K562 (cell line): ENCODE measurements around the gene SPRR2D. TPM values are rescaled to one million over a fixed set of nuclear protein-coding genes. Genes with fewer than 3 reads are reported as not detected.

Experiments used
- JUN ChIP-seq, 2 experiments: sonication (generic) in 1 of 2; formaldehyde crosslinking in 1 of 2; IDR thresholded peaks; 2 replicates each; pipeline versions ENCODE4 v1.6.1 to v1.8.0; 2012 to 2022; ENCODE audit warnings: borderline replicate concordance in 2 of 2, mild to moderate bottlenecking in 2 of 2, improper control_type of control experiment in 1 of 2, low read depth in 1 of 2, low read length in 1 of 2, missing genetic modification reagents in 1 of 2
- LEF1 ChIP-seq: fragments of 450-650 bp; IDR thresholded peaks from 2 replicates; pipeline ENCODE4 v1.6.1; 2016; ENCODE audit warnings: mild to moderate bottlenecking
- MECOM ChIP-seq: fragments of 250-450 bp; sonication (Bioruptor Pico); IDR thresholded peaks from 2 replicates; pipeline ENCODE4 v1.8.0; 2022; ENCODE audit warnings: inconsistent platforms
- NEUROD1 ChIP-seq: fragments of 150-350 bp; IDR thresholded peaks from 2 replicates; pipeline ENCODE4 v1.6.1; 2014; ENCODE audit warnings: borderline replicate concordance, low read length, low read depth; ENCODE audit not compliant: partially characterized antibody
- NR2C2 ChIP-seq, 2 experiments: fragments of 200-800 bp in 1 of 2; sonication (Bioruptor generic) in 1 of 2; sonication (generic) in 1 of 2; formaldehyde crosslinking in 1 of 2; IDR thresholded peaks; 2 replicates each; pipeline versions ENCODE4 v1.6.1 to v1.8.0; 2016 to 2022; ENCODE audit warnings: mild to moderate bottlenecking in 1 of 2, missing compliant biosample characterization in 1 of 2, missing genetic modification characterization in 1 of 2, missing genetic modification reagents in 1 of 2
- POLR2B ChIP-seq: fragments of 450-650 bp; IDR thresholded peaks from 2 replicates; pipeline ENCODE4 v1.6.1; 2018; ENCODE audit warnings: low read depth; ENCODE audit not compliant: partially characterized antibody
- SMARCA4 ChIP-seq: fragments of 450-650 bp; IDR thresholded peaks from 2 replicates; pipeline ENCODE4 v1.6.1; 2016
- SNRNP70 ChIP-seq: fragments of 200-400 bp; formaldehyde crosslinking; optimal IDR thresholded peaks from 2 replicates; pipeline ENCODE3; 2017; ENCODE audit warnings: low read depth, low read length
- ZNF830 ChIP-seq: fragments of 250-450 bp; sonication (Bioruptor Pico); IDR thresholded peaks from 2 replicates; pipeline ENCODE4 v1.5.0; 2021; ENCODE audit warnings: mild to moderate bottlenecking
- polyA plus RNA-seq, 8 experiments: library from polyadenylated mRNA; depleted of rRNA in 4 of 8; stranded (reverse) in 5 of 8; unstranded in 3 of 8; fragments of >200 nt; fragmentation: Nextera tagmentation in 2 of 8; fragmentation: Illumina TruSeq in 1 of 8; extraction: Ambion mirVana in 2 of 8; extraction: Trizol in 1 of 8; gene quantifications; 2 replicates each; pipeline versions ENCODE4 v1.2.1 to v1.2.3, GENCODE V29; 2011 to 2014; ENCODE audit warnings: inconsistent platforms in 1 of 8, missing spikeins in 1 of 8
- total RNA-seq, 7 experiments: library from RNA; depleted of rRNA in 6 of 7; stranded (reverse); fragments of >200 nt in 6 of 7; fragmentation: Illumina TruSeq in 2 of 7; extraction: Trizol in 2 of 7; gene quantifications; 2 replicates each; pipeline versions ENCODE4 v1.2.1 to v1.2.3, GENCODE V29; 2011 to 2021; ENCODE audit warnings: low replicate concordance in 1 of 7
- TF ChIP-seq, protein P1 (sequence below), 2 experiments: fragments of 450-650 bp in 1 of 2; sonication (generic) in 1 of 2; formaldehyde crosslinking in 1 of 2; IDR thresholded peaks; 2 replicates each; pipeline versions ENCODE4 v1.7.1 to v1.9.0; 2016 to 2022; ENCODE audit warnings: inconsistent platforms in 1 of 2, mild to moderate bottlenecking in 1 of 2, missing genetic modification reagents in 1 of 2
- TF ChIP-seq, protein P2 (sequence below): fragments of 250-450 bp; sonication (Bioruptor Pico); IDR thresholded peaks from 2 replicates; pipeline ENCODE4 v1.6.1; 2021; ENCODE audit warnings: mild to moderate bottlenecking
- TF ChIP-seq, protein P3 (sequence below): sonication (generic); IDR thresholded peaks from 2 replicates; pipeline ENCODE4 v1.6.1; 2016
- TF ChIP-seq, protein P4 (sequence below): fragments of 250-450 bp; sonication (Bioruptor Pico); IDR thresholded peaks from 2 replicates; pipeline ENCODE4 v1.5.0; 2020; ENCODE audit warnings: mild to moderate bottlenecking, borderline replicate concordance

SPRR2D gene
- total and polyA plus RNA-seq, 9 of the 15 experiments (the other 6 are each of a cell fraction or from before 2014, with no cell fraction given) = 0.91 to 5.1 (median 3.2) TPM; not detected in 1

DNA sequence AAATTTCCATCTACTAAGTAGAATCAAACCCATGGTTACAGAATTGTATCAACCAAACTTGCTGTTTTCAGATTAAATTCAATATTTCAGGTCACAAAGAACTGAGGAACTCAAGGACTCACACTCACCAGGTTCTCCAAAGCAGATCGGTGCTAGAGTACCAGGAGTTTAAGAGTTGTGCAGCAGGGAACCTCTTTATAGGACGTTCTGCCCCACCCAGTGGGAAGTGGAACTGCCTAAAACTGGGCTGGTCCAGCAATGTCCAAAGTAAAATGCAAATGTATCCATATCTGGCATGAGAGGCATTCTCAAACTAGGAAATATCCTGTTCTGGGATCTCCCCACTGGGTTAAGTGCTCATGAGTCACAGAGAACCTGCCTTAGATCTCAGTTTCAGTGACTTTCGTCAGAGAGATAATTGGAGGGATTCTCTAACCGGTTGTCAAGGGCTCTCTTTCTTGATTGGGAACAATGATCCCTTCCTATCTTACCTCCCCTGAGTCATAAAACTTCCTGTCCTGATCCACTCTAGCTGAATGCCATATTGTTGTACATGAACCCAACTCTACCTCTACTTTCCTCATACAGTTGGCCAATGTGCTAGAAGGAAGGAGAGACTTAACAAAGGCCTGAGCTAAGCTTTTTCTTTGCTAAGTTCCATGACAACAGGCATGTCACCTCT lies at the start of gene SPRR2D (continued):
- TF ChIP-seq, protein P1, sequence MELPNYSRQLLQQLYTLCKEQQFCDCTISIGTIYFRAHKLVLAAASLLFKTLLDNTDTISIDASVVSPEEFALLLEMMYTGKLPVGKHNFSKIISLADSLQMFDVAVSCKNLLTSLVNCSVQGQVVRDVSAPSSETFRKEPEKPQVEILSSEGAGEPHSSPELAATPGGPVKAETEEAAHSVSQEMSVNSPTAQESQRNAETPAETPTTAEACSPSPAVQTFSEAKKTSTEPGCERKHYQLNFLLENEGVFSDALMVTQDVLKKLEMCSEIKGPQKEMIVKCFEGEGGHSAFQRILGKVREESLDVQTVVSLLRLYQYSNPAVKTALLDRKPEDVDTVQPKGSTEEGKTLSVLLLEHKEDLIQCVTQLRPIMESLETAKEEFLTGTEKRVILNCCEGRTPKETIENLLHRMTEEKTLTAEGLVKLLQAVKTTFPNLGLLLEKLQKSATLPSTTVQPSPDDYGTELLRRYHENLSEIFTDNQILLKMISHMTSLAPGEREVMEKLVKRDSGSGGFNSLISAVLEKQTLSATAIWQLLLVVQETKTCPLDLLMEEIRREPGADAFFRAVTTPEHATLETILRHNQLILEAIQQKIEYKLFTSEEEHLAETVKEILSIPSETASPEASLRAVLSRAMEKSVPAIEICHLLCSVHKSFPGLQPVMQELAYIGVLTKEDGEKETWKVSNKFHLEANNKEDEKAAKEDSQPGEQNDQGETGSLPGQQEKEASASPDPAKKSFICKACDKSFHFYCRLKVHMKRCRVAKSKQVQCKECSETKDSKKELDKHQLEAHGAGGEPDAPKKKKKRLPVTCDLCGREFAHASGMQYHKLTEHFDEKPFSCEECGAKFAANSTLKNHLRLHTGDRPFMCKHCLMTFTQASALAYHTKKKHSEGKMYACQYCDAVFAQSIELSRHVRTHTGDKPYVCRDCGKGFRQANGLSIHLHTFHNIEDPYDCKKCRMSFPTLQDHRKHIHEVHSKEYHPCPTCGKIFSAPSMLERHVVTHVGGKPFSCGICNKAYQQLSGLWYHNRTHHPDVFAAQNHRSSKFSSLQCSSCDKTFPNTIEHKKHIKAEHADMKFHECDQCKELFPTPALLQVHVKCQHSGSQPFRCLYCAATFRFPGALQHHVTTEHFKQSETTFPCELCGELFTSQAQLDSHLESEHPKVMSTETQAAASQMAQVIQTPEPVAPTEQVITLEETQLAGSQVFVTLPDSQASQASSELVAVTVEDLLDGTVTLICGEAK (IDR thresholded peaks at IDR 0.05) = peak; percentile 34; the same call in 1 of the 2 replicates
- TF ChIP-seq, protein P1 (CRISPR knock-in tag; IDR thresholded peaks at IDR 0.05) = no peak
- peak; percentile 47; the same call in 1 of the 2 replicates for TF ChIP-seq LEF1
- peak; percentile 59 for TF ChIP-seq POLR2B
- TF ChIP-seq JUN (IDR thresholded peaks at IDR 0.05; ENCODE audit: borderline replicate concordance, low read depth, low read length) = peak; percentile 78
- no peak for TF ChIP-seq JUN (CRISPR knock-in tag; IDR thresholded peaks at IDR 0.05; ENCODE audit: borderline replicate concordance)
- TF ChIP-seq, protein P2, sequence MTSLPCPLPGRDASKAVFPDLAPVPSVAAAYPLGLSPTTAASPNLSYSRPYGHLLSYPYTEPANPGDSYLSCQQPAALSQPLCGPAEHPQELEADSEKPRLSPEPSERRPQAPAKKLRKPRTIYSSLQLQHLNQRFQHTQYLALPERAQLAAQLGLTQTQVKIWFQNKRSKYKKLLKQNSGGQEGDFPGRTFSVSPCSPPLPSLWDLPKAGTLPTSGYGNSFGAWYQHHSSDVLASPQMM (CRISPR knock-in tag) = no peak
- no peak for TF ChIP-seq NR2C2 (CRISPR knock-in tag; IDR thresholded peaks at IDR 0.05)
- TF ChIP-seq NR2C2 (tag; IDR thresholded peaks at IDR 0.05) = peak; percentile 17; the same call in 1 of the 2 replicates
- TF ChIP-seq SMARCA4 = peak; percentile 62; the same call in 1 of the 2 replicates
- no peak for TF ChIP-seq ZNF830 (CRISPR knock-in tag)
- TF ChIP-seq, protein P3, sequence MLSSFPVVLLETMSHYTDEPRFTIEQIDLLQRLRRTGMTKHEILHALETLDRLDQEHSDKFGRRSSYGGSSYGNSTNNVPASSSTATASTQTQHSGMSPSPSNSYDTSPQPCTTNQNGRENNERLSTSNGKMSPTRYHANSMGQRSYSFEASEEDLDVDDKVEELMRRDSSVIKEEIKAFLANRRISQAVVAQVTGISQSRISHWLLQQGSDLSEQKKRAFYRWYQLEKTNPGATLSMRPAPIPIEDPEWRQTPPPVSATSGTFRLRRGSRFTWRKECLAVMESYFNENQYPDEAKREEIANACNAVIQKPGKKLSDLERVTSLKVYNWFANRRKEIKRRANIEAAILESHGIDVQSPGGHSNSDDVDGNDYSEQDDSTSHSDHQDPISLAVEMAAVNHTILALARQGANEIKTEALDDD = peak; percentile 43; the same call in 1 of the 2 replicates
- TF ChIP-seq, protein P4, sequence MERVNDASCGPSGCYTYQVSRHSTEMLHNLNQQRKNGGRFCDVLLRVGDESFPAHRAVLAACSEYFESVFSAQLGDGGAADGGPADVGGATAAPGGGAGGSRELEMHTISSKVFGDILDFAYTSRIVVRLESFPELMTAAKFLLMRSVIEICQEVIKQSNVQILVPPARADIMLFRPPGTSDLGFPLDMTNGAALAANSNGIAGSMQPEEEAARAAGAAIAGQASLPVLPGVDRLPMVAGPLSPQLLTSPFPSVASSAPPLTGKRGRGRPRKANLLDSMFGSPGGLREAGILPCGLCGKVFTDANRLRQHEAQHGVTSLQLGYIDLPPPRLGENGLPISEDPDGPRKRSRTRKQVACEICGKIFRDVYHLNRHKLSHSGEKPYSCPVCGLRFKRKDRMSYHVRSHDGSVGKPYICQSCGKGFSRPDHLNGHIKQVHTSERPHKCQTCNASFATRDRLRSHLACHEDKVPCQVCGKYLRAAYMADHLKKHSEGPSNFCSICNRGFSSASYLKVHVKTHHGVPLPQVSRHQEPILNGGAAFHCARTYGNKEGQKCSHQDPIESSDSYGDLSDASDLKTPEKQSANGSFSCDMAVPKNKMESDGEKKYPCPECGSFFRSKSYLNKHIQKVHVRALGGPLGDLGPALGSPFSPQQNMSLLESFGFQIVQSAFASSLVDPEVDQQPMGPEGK (CRISPR knock-in tag) = no peak
- peak; percentile 77; the same call in 1 of the 2 replicates for TF ChIP-seq MECOM (CRISPR knock-in tag)
- no peak for TF ChIP-seq SNRNP70
- no peak for TF ChIP-seq NEUROD1
